H9 (cell line): ENCODE results near the gene FARP1. TPM values are rescaled to one million over a fixed set of nuclear protein-coding genes. Genes with fewer than 3 reads are reported as not detected.

Experiments
- DNase-seq: peaks from one replicate; pipeline ENCODE4 v3.0.0-alpha.2; 2017
- H2AFZ ChIP-seq: one replicate; pipeline ENCODE4 v1.6.1; 2013; ENCODE audit warnings: mild to moderate bottlenecking, low read length, control low read depth, moderate library complexity
- H2AK5ac ChIP-seq: 2 replicates; pipeline ENCODE4 v1.6.1; 2013; ENCODE audit warnings: low read length, control low read depth, mixed read lengths; ENCODE audit not compliant: insufficient read length
- H2BK120ac ChIP-seq: one replicate; pipeline ENCODE4 v1.6.1; 2013; ENCODE audit warnings: low read depth, mild to moderate bottlenecking, low read length, control low read depth, inconsistent platforms; ENCODE audit not compliant: poor library complexity, severe bottlenecking
- H2BK12ac ChIP-seq: 2 replicates; pipeline ENCODE4 v1.6.1; 2013; ENCODE audit warnings: low read length, control low read depth, mixed read lengths, low read depth; ENCODE audit not compliant: insufficient read length
- H2BK15ac ChIP-seq: 2 replicates; pipeline ENCODE4 v1.6.1; 2013; ENCODE audit warnings: low read depth, low read length, control low read depth
- H2BK20ac ChIP-seq: one replicate; pipeline ENCODE4 v1.6.1; 2013; ENCODE audit warnings: low read depth, mild to moderate bottlenecking, low read length, control low read depth, inconsistent platforms; ENCODE audit not compliant: poor library complexity, severe bottlenecking
- H2BK5ac ChIP-seq: 2 replicates; pipeline ENCODE4 v1.6.1; 2013; ENCODE audit warnings: low read length, control low read depth, mixed read lengths; ENCODE audit not compliant: insufficient read length
- H3K14ac ChIP-seq: 2 replicates; pipeline ENCODE4 v1.6.1; 2013; ENCODE audit warnings: low read length, control low read depth; ENCODE audit not compliant: insufficient read depth
- H3K18ac ChIP-seq: 2 replicates; pipeline ENCODE4 v1.6.1; 2013; ENCODE audit warnings: low read depth, mild to moderate bottlenecking, mixed read lengths, low read length, control low read depth; ENCODE audit not compliant: insufficient read length
- H3K23ac ChIP-seq: 2 replicates; pipeline ENCODE4 v1.6.1; 2013; ENCODE audit warnings: low read length, control low read depth, mixed read lengths, low read depth; ENCODE audit not compliant: insufficient read length
- H3K23me2 ChIP-seq: 2 replicates; pipeline ENCODE4 v1.6.1; 2013; ENCODE audit warnings: low read depth, mild to moderate bottlenecking, mixed read lengths, low read length, control low read depth; ENCODE audit not compliant: insufficient read length, poor library complexity, severe bottlenecking
- H3K27ac ChIP-seq: 2 replicates; pipeline ENCODE4 v1.5.1; 2013; ENCODE audit warnings: low read length, control low read depth, mixed read lengths, low read depth; ENCODE audit not compliant: insufficient read length
- H3K27me3 ChIP-seq: 2 replicates; pipeline ENCODE4 v1.6.1; 2013; ENCODE audit warnings: low read length, control low read depth, inconsistent platforms; ENCODE audit not compliant: insufficient read depth
- H3K4ac ChIP-seq: 2 replicates; pipeline ENCODE4 v1.6.1; 2013; ENCODE audit warnings: low read depth, mild to moderate bottlenecking, control low read depth, inconsistent platforms, low read length, moderate library complexity
- H3K4me1 ChIP-seq: 2 replicates; pipeline ENCODE4 v1.6.1; 2013; ENCODE audit warnings: low read length, control low read depth, inconsistent platforms; ENCODE audit not compliant: insufficient read depth
- H3K4me2 ChIP-seq: 2 replicates; pipeline ENCODE4 v1.6.1; 2013; ENCODE audit warnings: low read length, control low read depth, mixed read lengths; ENCODE audit not compliant: insufficient read length, insufficient read depth
- H3K56ac ChIP-seq: 2 replicates; pipeline ENCODE4 v1.6.1; 2013; ENCODE audit warnings: low read depth, mild to moderate bottlenecking, mixed read lengths, low read length, control low read depth; ENCODE audit not compliant: insufficient read length
- H3K79me1 ChIP-seq: 2 replicates; pipeline ENCODE4 v1.6.1; 2013; ENCODE audit warnings: low read depth, mild to moderate bottlenecking, moderate library complexity, low read length, control low read depth, inconsistent platforms; ENCODE audit not compliant: insufficient read depth, poor library complexity, severe bottlenecking
- H3K79me2 ChIP-seq: 2 replicates; pipeline ENCODE4 v1.6.1; 2013; ENCODE audit warnings: low read length, control low read depth, inconsistent platforms; ENCODE audit not compliant: insufficient read depth
- H3K9ac ChIP-seq: 2 replicates; pipeline ENCODE4 v1.6.1; 2013; ENCODE audit warnings: low read length, control low read depth, mixed read lengths; ENCODE audit not compliant: insufficient read length; ENCODE audit errors: extremely low read depth
- H3K9me3 ChIP-seq: one replicate; pipeline ENCODE4 v1.6.1; 2013; ENCODE audit warnings: low read depth, low read length, inconsistent platforms; ENCODE audit not compliant: control insufficient read depth
- H3T11ph ChIP-seq: one replicate; pipeline ENCODE4 v1.6.1; 2013; ENCODE audit warnings: mild to moderate bottlenecking, low read length, control low read depth, inconsistent platforms
- H4K20me1 ChIP-seq: one replicate; pipeline ENCODE4 v1.6.1; 2013; ENCODE audit not compliant: control insufficient read depth, insufficient read length, insufficient read depth
- H4K5ac ChIP-seq: 2 replicates; pipeline ENCODE4 v1.6.1; 2013; ENCODE audit warnings: low read depth, mild to moderate bottlenecking, mixed read lengths, low read length, control low read depth; ENCODE audit not compliant: insufficient read length
- H4K8ac ChIP-seq: replicated peaks from 2 replicates; pipeline ENCODE4 v1.6.1; 2013; ENCODE audit warnings: low read length, control low read depth, mixed read lengths, low read depth; ENCODE audit not compliant: insufficient read length
- H4K91ac ChIP-seq: 2 replicates; pipeline ENCODE4 v1.6.1; 2013; ENCODE audit warnings: low read depth, mild to moderate bottlenecking, moderate library complexity, mixed read lengths, low read length, control low read depth; ENCODE audit not compliant: insufficient read length
- H3K27ac Mint-ChIP-seq, 3 experiments: 2 replicates in 2 of 3; 3 replicates in 1 of 3; pipeline ENCODE4 v1.8.0; 2020 to 2021; ENCODE audit warnings: mixed read lengths in 3 of 3, mild to moderate bottlenecking in 1 of 3, moderate library complexity in 1 of 3
- H3K27me3 Mint-ChIP-seq: 2 replicates; pipeline ENCODE4 v1.8.0; 2021; ENCODE audit warnings: low read depth, mild to moderate bottlenecking, moderate library complexity, mixed read lengths
- H3K36me3 Mint-ChIP-seq, 3 experiments: 2 replicates in 2 of 3; 3 replicates in 1 of 3; pipeline ENCODE4 v1.8.0; 2020 to 2021; ENCODE audit warnings: low read depth in 3 of 3, mixed read lengths in 3 of 3; ENCODE audit not compliant: insufficient read depth in 1 of 3
- H3K4me1 Mint-ChIP-seq, 2 experiments: 2 replicates each; pipeline ENCODE4 v1.8.0; 2020; ENCODE audit warnings: mixed read lengths in 2 of 2
- H3K4me3 Mint-ChIP-seq, 2 experiments: 2 replicates in 1 of 2; 3 replicates in 1 of 2; pipeline ENCODE4 v1.8.0; 2020 to 2021; ENCODE audit warnings: mild to moderate bottlenecking in 2 of 2, mixed read lengths in 2 of 2, moderate library complexity in 1 of 2
- H3K9me3 Mint-ChIP-seq, 2 experiments: 2 replicates in 1 of 2; 3 replicates in 1 of 2; pipeline ENCODE4 v1.8.0; 2020; ENCODE audit warnings: mild to moderate bottlenecking in 2 of 2, mixed read lengths in 2 of 2, moderate library complexity in 1 of 2
- CTCF ChIP-seq: fragments of 200-600 bp; sonication (generic); conservative IDR thresholded peaks from 3 replicates; pipeline ENCODE4 v1.8.0; 2021; ENCODE audit warnings: antibody characterized with exemption, mild to moderate bottlenecking
- WGBS: extraction: QIAGEN DNeasy Blood & Tissue Kit; methylation state at CpG from one replicate; pipeline ENCODE4 v1.1.7; 2013; ENCODE audit warnings: missing lambda C conversion rate, low lambda C conversion rate, mixed read lengths; ENCODE audit not compliant: insufficient read length; ENCODE audit errors: extremely low coverage; 5-methylcytosine and 5-hydroxymethylcytosine counted together
- total RNA-seq: library from RNA; stranded (reverse); gene quantifications from 2 replicates; pipeline ENCODE4 v1.2.1, GENCODE V29; 2021

FARP1 gene
- total RNA-seq, 1 experiment from 2014 or later: 95.9 TPM

DNA sequence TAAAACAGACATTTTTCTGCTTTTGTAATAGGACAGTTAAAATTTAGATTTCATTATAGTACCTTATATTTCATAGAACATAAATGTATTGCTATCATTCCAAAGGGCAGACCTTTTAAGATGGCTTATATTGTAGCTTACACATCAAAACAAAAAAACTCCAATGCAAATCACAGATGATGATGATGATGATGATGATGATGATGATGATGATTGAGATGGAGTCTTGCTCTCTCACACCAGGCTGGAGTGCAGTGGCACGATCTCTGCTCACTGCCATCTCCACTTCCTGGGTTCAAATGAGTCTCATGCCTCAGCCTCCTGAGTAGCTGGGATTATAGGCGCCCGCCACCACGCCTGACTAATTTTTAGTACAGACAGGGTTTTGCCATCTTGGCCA lies 224.1 kb downstream of the FARP1 start:
- H3K4me2 ChIP-seq: no peak overlapping the region
- H2AFZ ChIP-seq: no peak overlapping the region
- H3K4ac ChIP-seq: no peak overlapping the region
- no peak overlapping the region for H2BK120ac ChIP-seq
- H4K20me1 ChIP-seq: no peaks in the 10 kb centered on the region
- H3T11ph ChIP-seq: no peak overlapping the region
- H3K9ac ChIP-seq: no peak overlapping the region
- no peaks in the 10 kb centered on the region for H3K9me3 Mint-ChIP-seq
- H3K23me2 ChIP-seq: no peaks in the 10 kb centered on the region
- H2BK5ac ChIP-seq: no peak overlapping the region
- H2AK5ac ChIP-seq: no peak overlapping the region
- no peak overlapping the region for H3K56ac ChIP-seq
- no peak overlapping the region for H4K91ac ChIP-seq
- no peak overlapping the region for H3K18ac ChIP-seq
- no peak overlapping the region for H2BK20ac ChIP-seq
- H3K79me2 ChIP-seq: no peaks in the 10 kb centered on the region
- H3K27ac Mint-ChIP-seq: no peak overlapping the region
- no peaks in the 10 kb centered on the region for H3K9me3 ChIP-seq
- H3K27ac ChIP-seq: no peak overlapping the region
- no peaks in the 10 kb centered on the region for H3K27me3 ChIP-seq
- no CpG with 5 or more reads among the region's 4 CpGs for WGBS
- peaks cover 35 to 37% of the 10 kb centered on the region in 2 experiments for H3K4me1 Mint-ChIP-seq
- H3K23ac ChIP-seq: no peak overlapping the region
- peaks cover 2% of the 10 kb centered on the region for H3K4me1 ChIP-seq
- H2BK15ac ChIP-seq: no peak overlapping the region
- H3K14ac ChIP-seq: no peak overlapping the region
- H3K36me3 Mint-ChIP-seq: peaks cover 7 to 19% (median 19%) of the 10 kb centered on the region in 3 experiments; a peak in 6 of 7 replicates
- no peak overlapping the region for H4K5ac ChIP-seq
- DNase-seq: no peak
- H2BK12ac ChIP-seq: no peak overlapping the region
- H3K79me1 ChIP-seq: no peaks in the 10 kb centered on the region
- H4K8ac ChIP-seq: no peak overlapping the region
- no peak for TF ChIP-seq CTCF
- H3K27me3 Mint-ChIP-seq: no peaks in the 10 kb centered on the region
- no peak overlapping the region for H3K4me3 Mint-ChIP-seq
